ENCODE measurements around the gene OR7A17.

GRCh38 chr19:14915116-14915515 is 29.2 kb upstream of the OR7A17 start:
- no peak for TF ChIP-seq CTCF (IDR thresholded peaks at IDR 0.05; ENCODE audit: extremely low read depth in 1 of 2, insufficient read depth in 1 of 2, low read depth in 1 of 2, low read length in 2 of 2)
- no peak for TF ChIP-seq EZH2 (IDR thresholded peaks at IDR 0.05; ENCODE audit: borderline replicate concordance, low read depth, low read length, severe bottlenecking)
- no peak for TF ChIP-seq POLR2AphosphoS5 (IDR thresholded peaks at IDR 0.05; ENCODE audit: insufficient read depth, low read depth, low read length)
- TF ChIP-seq POLR2A (IDR thresholded peaks at IDR 0.05; ENCODE audit: low read depth, low read length) = no peak
- TF ChIP-seq MAX (IDR thresholded peaks at IDR 0.05; ENCODE audit: insufficient read depth, insufficient read length) = no peak
- TF ChIP-seq MYC (IDR thresholded peaks at IDR 0.05; ENCODE audit: low read depth, low read length) = no peak
- TF ChIP-seq JUN (IDR thresholded peaks at IDR 0.05; ENCODE audit: borderline replicate concordance, insufficient read depth, insufficient read length, low read depth) = no peak
- no peak for TF ChIP-seq FOS (IDR thresholded peaks at IDR 0.05; ENCODE audit: borderline replicate concordance, insufficient read depth, low read length)
- no peak for TF ChIP-seq GATA2 (IDR thresholded peaks at IDR 0.05; ENCODE audit: insufficient read depth, insufficient read length, low read depth, low read length)
